ENCODE measurements around the gene CAMSAP1.

Gene CAMSAP1

GRCh38 chr9:135879237-135879601, 28.1 kb downstream of the CAMSAP1 start:
- Histone ChIP-seq H3K4me1 (ENCODE audit: control insufficient read depth, insufficient read depth, low read length) (no peaks in the 10 kb centered on the region), H3K4me3 (ENCODE audit: low read depth, low read length) (no peak overlapping the region), H3K36me3 (ENCODE audit: control insufficient read depth in 2 of 2, insufficient read depth in 1 of 2, low read length in 2 of 2) (peaks cover 0 to 10% of the 10 kb centered on the region in 2 experiments; a peak in 2 of 3 replicates), H3K27ac (ENCODE audit: extremely low read depth, low read depth, low read length) (no peak overlapping the region), H3K9me3 (ENCODE audit: control insufficient read depth, insufficient read depth, low read depth, low read length) (no peaks in the 10 kb centered on the region)
- TF ChIP-seq ZNF112 (tag by site-specific recombination; IDR thresholded peaks at IDR 0.05) (no peak), ZEB2 (tag by site-specific recombination; IDR thresholded peaks at IDR 0.05) (no peak), ZNF658 (tag by site-specific recombination; IDR thresholded peaks at IDR 0.05) (no peak), SP2 (tag by site-specific recombination; IDR thresholded peaks at IDR 0.05) (no peak), BCL11B (tag by site-specific recombination; IDR thresholded peaks at IDR 0.05; ENCODE audit: low read depth) (no peak), ZSCAN16 (tag by site-specific recombination; IDR thresholded peaks at IDR 0.05) (no peak), PRDM2 (tag by site-specific recombination; IDR thresholded peaks at IDR 0.05; ENCODE audit: borderline replicate concordance) (no peak), ZNF585B (tag by site-specific recombination; IDR thresholded peaks at IDR 0.05) (no peak), ZNF600 (tag by site-specific recombination; IDR thresholded peaks at IDR 0.05) (no peak), ZNF394 (tag by site-specific recombination; IDR thresholded peaks at IDR 0.05; ENCODE audit: borderline replicate concordance) (no peak), ZSCAN18 (tag by site-specific recombination; IDR thresholded peaks at IDR 0.05) (no peak), ZNF133 (tag by site-specific recombination; IDR thresholded peaks at IDR 0.05) (no peak), ATF2 (tag by site-specific recombination; IDR thresholded peaks at IDR 0.05; ENCODE audit: low read depth) (no peak), ZBTB8A (tag by site-specific recombination; IDR thresholded peaks at IDR 0.05) (no peak)
- TF ChIP-seq, protein P1, sequence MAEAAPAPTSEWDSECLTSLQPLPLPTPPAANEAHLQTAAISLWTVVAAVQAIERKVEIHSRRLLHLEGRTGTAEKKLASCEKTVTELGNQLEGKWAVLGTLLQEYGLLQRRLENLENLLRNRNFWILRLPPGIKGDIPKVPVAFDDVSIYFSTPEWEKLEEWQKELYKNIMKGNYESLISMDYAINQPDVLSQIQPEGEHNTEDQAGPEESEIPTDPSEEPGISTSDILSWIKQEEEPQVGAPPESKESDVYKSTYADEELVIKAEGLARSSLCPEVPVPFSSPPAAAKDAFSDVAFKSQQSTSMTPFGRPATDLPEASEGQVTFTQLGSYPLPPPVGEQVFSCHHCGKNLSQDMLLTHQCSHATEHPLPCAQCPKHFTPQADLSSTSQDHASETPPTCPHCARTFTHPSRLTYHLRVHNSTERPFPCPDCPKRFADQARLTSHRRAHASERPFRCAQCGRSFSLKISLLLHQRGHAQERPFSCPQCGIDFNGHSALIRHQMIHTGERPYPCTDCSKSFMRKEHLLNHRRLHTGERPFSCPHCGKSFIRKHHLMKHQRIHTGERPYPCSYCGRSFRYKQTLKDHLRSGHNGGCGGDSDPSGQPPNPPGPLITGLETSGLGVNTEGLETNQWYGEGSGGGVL (tag by site-specific recombination; IDR thresholded peaks at IDR 0.05), result no peak
- ChIA-PET POLR2A (no interaction called here), CTCF (no interaction called here)
